Kidney epithelial cell (primary cell): Measurements from ENCODE around the gene MLST8. TPM values are rescaled to one million over a fixed set of nuclear protein-coding genes. Genes with fewer than 3 reads are reported as not detected.

Experiments used
- DNase-seq: peaks from one replicate; pipeline ENCODE4 v3.0.0-alpha.2; 2010; ENCODE audit warnings: low read depth
- H3K27me3 ChIP-seq: 2 replicates; pipeline ENCODE4 v1.6.0; 2011; ENCODE audit warnings: low read length; ENCODE audit not compliant: control insufficient read depth, insufficient read depth
- H3K36me3 ChIP-seq: 2 replicates; pipeline ENCODE4 v1.5.1; 2011; ENCODE audit warnings: low read length; ENCODE audit not compliant: control insufficient read depth, insufficient read depth
- H3K4me3 ChIP-seq: 2 replicates; pipeline ENCODE4 v1.5.1; 2011; ENCODE audit warnings: low read depth, mild to moderate bottlenecking, control low read depth, low read length
- CTCF ChIP-seq: IDR thresholded peaks from 2 replicates; pipeline ENCODE4 v1.5.1; 2011; ENCODE audit warnings: mild to moderate bottlenecking, moderate library complexity, low read length, control low read depth, inconsistent platforms; ENCODE audit not compliant: insufficient read depth, poor library complexity, severe bottlenecking
- total RNA-seq: library from RNA; depleted of rRNA; stranded (reverse); fragments of >200 nt; gene quantifications from 2 replicates; pipeline ENCODE4 v1.2.3, GENCODE V29; 2015

The MLST8 gene
- total RNA-seq, 1 donor from 2014 or later, result 77.2 TPM

- no peak overlapping the region for H3K4me3 ChIP-seq
- H3K36me3 ChIP-seq, result peaks cover 4% of the 10 kb centered on the region
- no peak for TF ChIP-seq CTCF
- H3K27me3 ChIP-seq, result no peaks in the 10 kb centered on the region
- DNase-seq, result no peak
These were observed 33.6 kb upstream of the MLST8 start for GRCh38 chr16:2171601-2172178.

GRCh38 chr16:2172688-2173335 lies 32.4 kb upstream of the MLST8 start:
- H3K27me3 ChIP-seq, result no peaks in the 10 kb centered on the region
- H3K4me3 ChIP-seq, result no peak overlapping the region
- no peak for DNase-seq
- peaks cover 4% of the 10 kb centered on the region for H3K36me3 ChIP-seq
- TF ChIP-seq CTCF, result no peak

GRCh38 chr16:2173366-2173765 lies 31.9 kb upstream of the MLST8 start:
- Histone ChIP-seq H3K27me3 (no peaks in the 10 kb centered on the region), H3K4me3 (no peak overlapping the region), H3K36me3 (peaks cover 4% of the 10 kb centered on the region)
- no peak for TF ChIP-seq CTCF
- no peak for DNase-seq

- Histone ChIP-seq H3K36me3 (peaks cover 4% of the 10 kb centered on the region), H3K4me3 (no peak overlapping the region), H3K27me3 (no peaks in the 10 kb centered on the region)
- no peak for TF ChIP-seq CTCF
- no peak for DNase-seq
These were observed 31.3 kb upstream of the MLST8 start for GRCh38 chr16:2173916-2174315.

- Histone ChIP-seq H3K36me3 (peaks cover 4% of the 10 kb centered on the region), H3K27me3 (peaks cover 3% of the 10 kb centered on the region), H3K4me3 (no peak overlapping the region)
- TF ChIP-seq CTCF, result no peak
- DNase-seq, result no peak
These were observed 30.7 kb upstream of the MLST8 start for GRCh38 chr16:2174396-2175131.
